Liver (tissue), 3 donors: Measurements from ENCODE around the gene ZFAND3.

ENCODE experiments used
- EGR1 ChIP-seq, 2 donors: IDR thresholded peaks; 2 replicates each; pipeline ENCODE4 v1.6.1; 2016 to 2018; ENCODE audit warnings: antibody characterized with exemption in 2 of 2, low read depth in 2 of 2
- FOXA2 ChIP-seq: IDR thresholded peaks from 2 replicates; pipeline ENCODE4 v1.6.1; 2016; ENCODE audit warnings: antibody characterized with exemption
- GABPA ChIP-seq, 2 donors: IDR thresholded peaks in 1 of 2; conservative IDR thresholded peaks in 1 of 2; 2 replicates each; pipeline ENCODE4 v1.6.1; 2016; ENCODE audit warnings: antibody characterized with exemption in 2 of 2, mild to moderate bottlenecking in 1 of 2, moderate library complexity in 1 of 2
- RAD21 ChIP-seq, 2 donors: IDR thresholded peaks; 2 replicates each; pipeline ENCODE4 v1.6.1; 2016; ENCODE audit warnings: antibody characterized with exemption in 2 of 2, mild to moderate bottlenecking in 2 of 2
- SP1 ChIP-seq: IDR thresholded peaks from 2 replicates; pipeline ENCODE4 v1.6.1; 2018; ENCODE audit warnings: antibody characterized with exemption, mild to moderate bottlenecking
- TAF1 ChIP-seq: conservative IDR thresholded peaks from 2 replicates; pipeline ENCODE4 v1.6.1; 2016; ENCODE audit warnings: antibody characterized with exemption, mild to moderate bottlenecking
- TF ChIP-seq, protein P1 (sequence below): IDR thresholded peaks from 2 replicates; pipeline ENCODE4 v1.6.1; 2016; ENCODE audit warnings: antibody characterized with exemption
- TF ChIP-seq, protein P2 (sequence below): fragments of 150-350 bp; IDR thresholded peaks from 2 replicates; pipeline ENCODE4 v1.5.1; 2017; ENCODE audit warnings: improper control_type of control experiment, low read depth, low read length; ENCODE audit not compliant: missing input control
- TF ChIP-seq, protein P3 (sequence below): IDR thresholded peaks from 2 replicates; pipeline ENCODE4 v1.6.1; 2016; ENCODE audit warnings: antibody characterized with exemption
- donor health status: healthy.
- donor health status: healthy.

DNA sequence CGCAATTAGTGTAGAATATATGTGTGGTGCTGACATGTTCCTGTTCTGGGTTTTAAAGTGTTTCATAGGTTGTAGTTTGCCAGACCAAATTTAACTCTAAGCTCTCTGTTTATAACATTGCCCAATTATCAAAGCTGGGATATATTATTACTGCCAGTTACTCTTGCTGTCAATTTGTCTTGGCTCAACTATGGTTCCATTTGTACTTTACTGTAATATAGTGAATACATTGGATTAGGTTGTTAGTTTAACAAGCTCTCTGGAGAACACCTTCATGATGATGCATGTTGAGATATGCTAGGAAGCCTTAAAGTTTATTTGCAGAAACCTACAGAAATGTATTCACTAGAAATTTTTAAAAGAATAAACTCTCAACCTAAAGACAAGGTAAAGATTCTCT is 259.6 kb downstream of the ZFAND3 start:
- TF ChIP-seq, protein P1, sequence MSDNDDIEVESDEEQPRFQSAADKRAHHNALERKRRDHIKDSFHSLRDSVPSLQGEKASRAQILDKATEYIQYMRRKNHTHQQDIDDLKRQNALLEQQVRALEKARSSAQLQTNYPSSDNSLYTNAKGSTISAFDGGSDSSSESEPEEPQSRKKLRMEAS = no peak
- TF ChIP-seq, protein P2, sequence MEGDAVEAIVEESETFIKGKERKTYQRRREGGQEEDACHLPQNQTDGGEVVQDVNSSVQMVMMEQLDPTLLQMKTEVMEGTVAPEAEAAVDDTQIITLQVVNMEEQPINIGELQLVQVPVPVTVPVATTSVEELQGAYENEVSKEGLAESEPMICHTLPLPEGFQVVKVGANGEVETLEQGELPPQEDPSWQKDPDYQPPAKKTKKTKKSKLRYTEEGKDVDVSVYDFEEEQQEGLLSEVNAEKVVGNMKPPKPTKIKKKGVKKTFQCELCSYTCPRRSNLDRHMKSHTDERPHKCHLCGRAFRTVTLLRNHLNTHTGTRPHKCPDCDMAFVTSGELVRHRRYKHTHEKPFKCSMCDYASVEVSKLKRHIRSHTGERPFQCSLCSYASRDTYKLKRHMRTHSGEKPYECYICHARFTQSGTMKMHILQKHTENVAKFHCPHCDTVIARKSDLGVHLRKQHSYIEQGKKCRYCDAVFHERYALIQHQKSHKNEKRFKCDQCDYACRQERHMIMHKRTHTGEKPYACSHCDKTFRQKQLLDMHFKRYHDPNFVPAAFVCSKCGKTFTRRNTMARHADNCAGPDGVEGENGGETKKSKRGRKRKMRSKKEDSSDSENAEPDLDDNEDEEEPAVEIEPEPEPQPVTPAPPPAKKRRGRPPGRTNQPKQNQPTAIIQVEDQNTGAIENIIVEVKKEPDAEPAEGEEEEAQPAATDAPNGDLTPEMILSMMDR = no peak
- TF ChIP-seq EGR1 (IDR thresholded peaks at IDR 0.05; ENCODE audit: low read depth in 2 of 2) (no peak), SP1 (no peak), RAD21 (IDR thresholded peaks at IDR 0.05) (no peak), TAF1 (no peak), GABPA (IDR thresholded peaks at IDR 0.05 in 1 of 2, conservative IDR thresholded peaks at IDR 0.05 in 1 of 2) (no peak), FOXA2 (no peak)
- TF ChIP-seq, protein P3, sequence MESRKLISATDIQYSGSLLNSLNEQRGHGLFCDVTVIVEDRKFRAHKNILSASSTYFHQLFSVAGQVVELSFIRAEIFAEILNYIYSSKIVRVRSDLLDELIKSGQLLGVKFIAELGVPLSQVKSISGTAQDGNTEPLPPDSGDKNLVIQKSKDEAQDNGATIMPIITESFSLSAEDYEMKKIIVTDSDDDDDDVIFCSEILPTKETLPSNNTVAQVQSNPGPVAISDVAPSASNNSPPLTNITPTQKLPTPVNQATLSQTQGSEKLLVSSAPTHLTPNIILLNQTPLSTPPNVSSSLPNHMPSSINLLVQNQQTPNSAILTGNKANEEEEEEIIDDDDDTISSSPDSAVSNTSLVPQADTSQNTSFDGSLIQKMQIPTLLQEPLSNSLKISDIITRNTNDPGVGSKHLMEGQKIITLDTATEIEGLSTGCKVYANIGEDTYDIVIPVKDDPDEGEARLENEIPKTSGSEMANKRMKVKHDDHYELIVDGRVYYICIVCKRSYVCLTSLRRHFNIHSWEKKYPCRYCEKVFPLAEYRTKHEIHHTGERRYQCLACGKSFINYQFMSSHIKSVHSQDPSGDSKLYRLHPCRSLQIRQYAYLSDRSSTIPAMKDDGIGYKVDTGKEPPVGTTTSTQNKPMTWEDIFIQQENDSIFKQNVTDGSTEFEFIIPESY = no peak
